Measurements from ENCODE around the gene STOML2.

STOML2 gene

DNA sequence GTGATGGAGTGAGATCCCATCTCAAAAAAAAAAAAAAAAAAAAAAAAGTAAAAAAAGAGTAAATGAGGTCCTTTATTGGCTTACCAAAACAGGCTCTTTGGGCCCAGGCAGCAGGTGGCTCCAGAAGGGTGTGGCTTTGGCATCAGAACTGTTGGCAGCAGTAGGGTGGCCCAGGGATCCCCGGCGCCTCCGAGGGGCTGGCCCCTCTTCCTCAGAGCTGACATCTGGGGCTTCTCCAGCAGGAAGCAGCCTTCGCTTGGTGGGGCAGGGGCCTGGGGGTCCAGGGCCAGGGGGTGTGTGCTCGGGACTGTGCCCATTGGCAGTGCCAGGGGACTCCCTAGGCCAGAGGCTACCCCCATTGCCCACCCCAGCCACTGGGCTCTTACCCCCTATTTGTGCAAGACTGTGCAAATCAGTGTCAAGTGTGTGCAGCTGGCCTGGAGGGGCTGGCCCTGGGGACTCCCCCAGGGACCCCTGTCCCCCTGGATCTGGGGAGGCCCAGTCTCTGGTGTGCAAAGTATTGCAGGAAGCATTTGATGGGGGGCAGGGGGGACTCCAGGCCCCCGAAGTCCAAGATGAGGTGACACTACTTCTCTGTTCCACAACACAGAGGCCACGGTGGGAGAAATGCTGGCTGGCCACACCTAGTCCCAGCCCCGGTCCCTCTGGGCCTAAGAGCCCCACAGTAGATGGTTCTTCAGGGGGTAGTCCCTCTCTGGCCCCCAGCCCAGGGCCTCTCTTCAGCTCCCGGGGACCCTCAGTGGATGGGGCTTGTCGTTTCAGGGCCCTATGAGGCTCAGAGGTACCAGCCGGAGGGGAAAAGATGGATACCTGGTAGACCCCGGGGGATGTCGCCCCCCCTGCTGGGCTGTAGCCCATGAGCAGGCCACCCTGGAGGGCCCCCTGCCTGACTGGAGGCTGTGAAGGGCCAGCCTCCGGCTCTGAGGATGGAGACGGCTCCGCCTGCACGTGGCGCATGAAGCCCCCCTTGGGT lies 4.7 kb upstream of the STOML2 start:
- no peak for DNase-seq

DNA sequence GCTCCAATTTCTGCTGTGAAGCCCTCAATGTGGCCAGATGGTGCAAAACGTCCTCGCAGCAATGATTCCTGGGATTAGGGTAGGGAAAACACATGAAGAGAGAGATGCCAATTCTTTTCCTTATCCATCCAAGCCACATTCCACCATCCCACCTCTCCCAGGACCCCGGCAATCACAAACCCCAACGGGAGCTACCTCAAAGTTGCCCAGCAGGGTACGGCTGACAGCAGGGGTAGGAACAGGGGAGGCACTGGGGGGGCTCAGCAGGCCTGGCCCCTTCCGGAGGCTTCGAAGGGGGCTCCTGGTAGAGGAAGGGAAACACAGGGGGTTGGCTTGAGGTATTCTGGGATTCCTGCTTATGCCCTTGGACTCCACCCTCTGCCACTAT lies 3.4 kb upstream of the STOML2 start:
- DNase-seq, result no peak

DNA sequence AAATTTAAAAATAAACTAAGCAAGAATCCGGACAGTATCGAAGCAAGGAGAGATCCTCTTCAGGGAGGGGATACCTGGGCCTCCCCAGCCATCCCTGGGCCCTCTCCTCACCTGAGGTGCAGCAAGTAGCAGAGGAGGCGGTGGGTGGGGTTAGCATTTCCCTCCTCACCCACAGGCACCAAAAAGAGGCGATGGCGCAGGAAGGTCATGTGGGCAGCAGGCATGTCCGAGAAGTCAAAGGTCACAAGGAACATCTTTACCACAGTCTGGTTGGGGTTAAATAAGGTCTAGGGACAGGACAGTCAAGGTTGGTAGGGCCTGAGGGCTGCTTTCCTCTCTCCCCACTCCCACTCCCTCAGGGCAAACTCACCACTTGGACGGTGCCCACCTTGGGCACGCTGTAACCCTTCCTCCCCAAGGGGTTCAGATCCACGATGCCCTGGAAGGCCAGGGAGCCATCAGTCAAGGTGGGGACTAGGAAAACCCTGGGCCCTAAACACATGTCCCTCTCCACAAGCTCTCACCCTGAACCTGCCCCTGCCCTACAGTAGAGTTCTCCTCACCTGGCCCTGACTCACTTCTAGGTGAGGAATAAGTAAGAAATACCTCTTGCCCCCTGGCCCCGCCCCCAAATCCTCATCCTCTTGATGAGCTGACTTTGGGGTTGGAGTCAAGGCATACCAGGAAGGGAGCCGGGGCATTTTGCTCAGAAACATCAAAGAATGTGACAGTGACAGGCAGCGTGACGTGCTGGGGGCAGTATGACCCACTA lies 2.8 kb upstream of the STOML2 start:
- DNase-seq, result no peak

DNA sequence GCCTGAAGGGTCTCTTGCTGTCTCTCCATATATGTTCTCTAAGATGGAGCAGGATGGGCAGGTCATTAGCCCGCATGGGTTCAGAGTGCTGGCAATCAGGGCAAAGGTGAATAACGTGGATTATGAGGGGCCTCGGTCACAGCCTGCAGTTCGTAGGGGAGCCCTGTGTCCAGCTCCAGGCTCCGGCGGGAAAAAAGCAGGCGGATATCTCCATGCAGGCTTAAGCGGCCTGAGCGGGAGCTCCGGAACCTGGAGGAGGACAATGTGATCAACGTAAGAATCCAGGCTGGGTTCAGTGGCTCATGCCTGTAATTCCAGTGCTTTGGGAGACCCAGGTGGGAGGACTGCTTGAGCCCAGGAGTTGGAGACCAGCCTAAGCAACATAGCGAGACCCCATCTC lies 2.2 kb upstream of the STOML2 start:
- no peak for DNase-seq

DNA sequence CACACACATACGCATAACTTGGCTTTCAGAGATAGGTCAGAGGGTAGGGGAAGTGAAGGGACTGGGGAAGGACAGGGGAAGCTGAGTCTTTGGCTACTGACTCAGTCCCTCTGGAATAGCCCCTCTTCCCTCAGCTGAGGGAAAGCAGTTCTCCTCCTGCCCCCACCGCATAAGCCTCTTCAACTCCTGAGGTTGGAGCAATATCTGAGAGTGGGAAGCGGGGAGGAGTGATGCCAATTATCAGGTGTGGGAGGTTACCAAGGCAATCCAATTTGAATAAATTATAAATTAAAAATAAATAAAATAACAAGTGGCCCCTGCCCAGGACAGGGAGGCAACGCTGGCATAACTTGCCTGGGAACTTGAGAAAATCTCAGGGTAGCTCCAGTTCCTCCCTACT lies 1.7 kb upstream of the STOML2 start:
- no peak for DNase-seq

DNA sequence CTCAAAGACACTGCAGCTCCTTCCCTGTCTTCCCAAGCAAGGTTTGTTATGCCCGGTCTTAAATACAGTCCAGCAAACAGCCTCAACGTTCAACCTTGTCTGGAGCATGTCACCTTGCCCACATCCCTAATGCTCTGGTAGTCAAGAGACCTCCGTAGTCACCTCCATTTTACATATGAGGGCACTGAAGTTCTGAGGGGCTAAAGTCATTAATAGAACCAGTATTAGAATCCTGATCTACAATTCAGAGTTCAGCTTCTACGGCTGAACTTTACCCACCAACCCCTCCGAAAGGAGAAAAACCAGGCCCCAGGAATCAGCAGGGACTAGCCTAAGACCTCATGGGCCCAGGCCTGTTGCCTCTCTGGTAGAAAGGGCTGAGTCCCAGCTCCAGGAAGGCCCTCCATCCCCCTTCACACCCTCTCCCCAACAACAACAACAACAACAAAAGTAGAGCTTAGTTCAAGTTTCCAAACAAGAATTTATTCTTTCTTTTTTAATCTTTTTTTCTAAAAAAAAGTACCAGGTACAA lies 795 bp upstream of the STOML2 start:
- no peak for DNase-seq

DNA sequence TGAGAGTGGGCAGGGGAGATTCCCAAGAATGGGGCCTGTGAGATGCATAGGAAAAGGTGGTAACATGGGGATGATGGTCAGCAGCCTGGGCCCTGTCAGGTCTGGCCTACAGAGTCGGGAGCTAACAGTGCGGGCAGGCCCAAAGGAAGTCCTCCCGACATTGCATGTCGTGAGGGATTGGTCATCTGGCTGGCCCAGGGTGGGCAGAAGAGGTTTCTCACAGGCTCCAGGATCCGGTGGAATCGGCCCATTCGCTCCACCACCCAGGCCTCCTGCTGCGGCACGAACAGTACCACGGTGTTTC lies 514 bp downstream of the STOML2 start:
- DNase-seq, result no peak

DNA sequence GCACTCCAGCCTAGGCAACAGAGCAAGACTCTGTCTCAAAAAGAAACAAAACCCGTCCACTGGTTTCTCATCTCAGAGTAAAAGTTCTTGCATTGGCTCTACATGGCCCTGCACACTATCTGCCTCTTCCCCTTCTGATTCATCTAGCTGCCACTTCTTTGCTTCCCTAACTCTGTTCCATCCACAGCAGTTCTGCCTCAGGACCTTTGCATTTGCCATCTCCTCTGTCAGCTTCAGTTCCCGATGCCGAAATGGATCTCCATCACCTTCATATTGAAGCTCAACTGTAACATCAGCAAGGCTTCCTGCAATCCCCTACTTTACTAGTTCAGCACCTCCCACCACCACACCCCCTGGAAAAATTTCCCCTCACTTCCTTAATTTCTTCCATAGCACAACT lies 5.4 kb downstream of the STOML2 start:
- DNase-seq, result no peak

DNA sequence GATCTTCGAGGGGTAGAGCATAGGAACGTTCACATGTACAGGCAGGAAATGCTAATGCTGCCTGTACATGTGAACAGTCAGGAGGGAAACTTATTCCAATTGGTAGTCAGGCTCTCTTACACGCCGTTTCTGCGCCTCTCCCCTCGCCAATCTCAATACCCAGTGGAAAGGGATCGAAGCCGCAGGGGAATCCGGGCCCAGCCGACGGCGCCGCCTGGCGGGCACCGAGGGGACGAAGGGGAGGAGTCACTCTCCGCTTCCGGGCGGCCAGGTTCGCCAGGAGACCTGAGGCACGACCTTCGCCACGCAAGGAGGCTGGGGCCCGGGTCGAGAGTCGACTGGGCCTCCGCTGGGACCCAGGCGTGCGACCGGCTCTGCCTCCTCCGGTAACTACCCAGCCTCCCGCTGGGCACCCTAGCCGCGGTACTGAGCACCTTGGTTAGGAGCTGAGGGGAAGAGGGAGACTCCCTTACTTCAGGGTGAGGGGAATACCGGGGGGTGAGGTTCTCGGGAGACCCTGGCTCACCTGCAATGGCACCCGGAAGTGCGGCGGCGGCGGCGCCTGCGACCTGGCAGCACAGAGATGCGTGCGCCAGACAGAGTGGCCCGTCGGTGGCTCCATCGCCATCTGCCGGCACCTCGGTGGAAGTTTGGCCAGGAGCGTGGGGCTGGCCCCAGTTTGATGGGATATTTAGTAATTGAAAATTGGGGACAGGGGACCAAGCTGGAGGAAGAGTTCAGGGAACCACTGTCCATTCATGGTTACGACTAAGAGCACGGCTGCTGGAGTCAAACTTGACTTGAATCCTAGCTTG lies 6.7 kb downstream of the STOML2 start, which contains the start of gene PIGO:
PIGO (minus strand) TSS at position 557 of the 815 bp plus-strand sequence. CDS start 1,026 bp downstream, outside the sequence.
- DNase-seq, result peak; percentile 83

DNA sequence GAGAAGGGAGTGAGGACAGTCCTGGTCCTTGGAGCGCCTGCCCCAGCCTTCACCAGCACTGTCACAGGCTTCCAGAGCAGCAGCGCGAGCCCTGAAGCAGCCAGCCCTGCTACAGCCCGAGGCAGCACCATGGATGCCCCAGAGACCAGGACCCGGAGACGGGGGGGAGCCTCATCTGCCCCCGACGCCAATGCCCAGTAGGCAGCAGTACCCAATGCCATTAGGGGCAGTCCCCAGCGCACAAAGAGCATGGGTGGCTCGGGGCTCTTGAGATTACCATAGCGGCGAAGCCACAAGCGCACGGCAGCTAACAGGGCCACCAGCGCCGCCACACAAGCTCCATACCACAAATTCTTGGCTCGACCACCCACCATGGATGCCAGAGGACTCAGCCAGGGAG lies 11.4 kb downstream of the STOML2 start:
- no peak for DNase-seq

DNA sequence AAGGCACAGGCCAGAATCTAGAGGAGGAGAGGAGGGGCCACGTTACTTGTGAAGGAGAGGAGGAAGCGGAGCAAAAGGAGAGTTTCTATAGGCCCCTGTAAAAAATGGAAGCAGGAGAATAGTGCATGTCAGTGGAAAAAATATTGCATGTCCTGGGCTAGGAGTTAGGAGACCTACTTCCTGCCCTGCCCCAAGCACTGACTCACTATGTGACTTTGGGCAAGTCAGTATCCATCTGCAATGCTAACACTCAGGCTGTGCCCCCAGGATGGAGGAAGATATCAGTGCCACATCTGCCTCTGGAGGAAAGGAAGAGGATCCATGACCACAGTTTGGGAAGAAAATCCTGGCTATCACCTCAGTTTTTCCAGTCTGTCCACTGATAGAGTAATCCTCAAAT lies 13.5 kb downstream of the STOML2 start:
- DNase-seq, result no peak

DNA sequence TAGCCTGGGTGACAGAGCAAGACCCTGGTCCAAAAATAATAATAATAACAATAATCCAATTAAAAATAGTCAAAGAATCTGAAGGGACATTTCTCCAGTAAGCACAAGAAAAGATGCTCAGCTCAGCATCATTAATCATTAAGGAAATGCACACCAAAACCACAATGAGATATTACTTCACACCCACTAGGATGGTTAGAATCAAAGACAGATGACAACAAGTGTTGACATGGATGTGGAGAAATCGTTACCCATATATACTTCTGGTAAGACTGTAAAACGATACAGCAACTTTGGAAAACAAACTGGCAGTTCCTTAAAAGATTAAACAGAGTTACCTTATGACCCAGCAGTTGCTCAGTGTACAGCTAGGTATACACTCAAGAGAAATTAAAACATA lies 17.9 kb downstream of the STOML2 start:
- DNase-seq, result no peak

DNA sequence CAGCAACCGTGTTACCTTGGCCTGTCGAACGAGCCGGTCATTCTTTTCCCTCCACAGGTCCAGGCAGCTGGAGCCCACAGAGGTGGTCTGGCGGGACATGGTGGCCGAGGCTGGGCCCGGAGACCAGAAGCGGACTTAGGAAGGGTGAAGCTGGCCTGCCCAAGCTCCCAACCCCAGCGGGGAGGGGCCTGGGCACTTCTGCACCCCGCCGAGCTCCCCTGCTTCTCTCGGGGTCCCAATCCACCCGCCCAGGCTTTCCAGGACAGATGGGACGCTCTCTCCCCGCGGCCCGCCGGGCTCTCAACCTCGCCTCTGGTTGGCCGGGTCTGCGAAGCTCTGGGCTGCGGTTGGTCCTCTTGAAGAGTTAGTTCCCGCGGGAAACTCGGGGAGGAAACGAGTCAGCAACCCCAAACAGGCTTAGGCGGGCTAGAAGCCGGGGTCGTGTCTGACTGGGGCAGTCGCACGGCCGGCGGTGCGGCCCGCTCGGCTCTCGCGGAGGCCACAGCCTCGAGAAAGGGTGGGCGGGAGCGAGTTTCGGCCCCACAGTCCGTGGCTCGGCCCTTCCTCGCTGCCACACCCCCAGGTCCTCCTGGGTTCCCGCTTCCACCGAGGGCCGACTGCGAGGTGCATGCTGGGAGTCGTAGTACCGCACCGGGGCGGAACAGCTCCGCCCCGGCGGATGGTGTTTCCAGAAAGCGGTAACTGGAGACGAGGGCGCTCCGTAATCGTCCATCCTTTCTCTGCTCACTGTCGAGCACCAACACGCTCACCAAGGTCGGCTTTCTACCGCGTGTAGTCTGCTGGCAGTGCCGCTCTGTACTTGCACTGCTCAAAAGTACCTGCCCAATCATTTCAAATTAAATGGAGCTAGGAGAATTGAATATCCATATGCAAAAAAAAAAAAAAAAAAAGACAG lies 23.2 kb downstream of the STOML2 start, which contains the start of gene FANCG:
FANCG (minus strand) TSS at position 517 of the 916 bp plus-strand sequence; CDS start at position 99, 418 bp downstream.
- DNase-seq, result peak; percentile 74

DNA sequence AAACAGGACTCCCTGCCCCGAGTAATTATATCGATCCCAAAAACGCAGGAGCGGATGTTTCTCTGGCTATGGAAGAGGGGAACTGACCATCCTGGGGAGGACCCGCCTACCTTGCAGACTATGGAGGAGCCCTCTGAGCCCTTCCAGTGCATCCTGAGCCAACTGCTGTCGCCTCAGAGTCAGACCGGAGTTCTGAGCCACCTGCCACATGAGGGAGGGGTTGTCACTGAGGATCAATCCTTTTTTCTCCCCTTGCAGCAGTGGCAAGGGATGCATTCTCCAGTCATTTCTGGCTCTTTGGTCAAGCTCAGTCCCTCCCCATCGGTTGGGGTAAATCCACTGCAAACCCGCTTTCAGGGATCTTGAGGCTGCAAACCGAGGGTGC lies 23.9 kb downstream of the STOML2 start:
- DNase-seq, result no peak

DNA sequence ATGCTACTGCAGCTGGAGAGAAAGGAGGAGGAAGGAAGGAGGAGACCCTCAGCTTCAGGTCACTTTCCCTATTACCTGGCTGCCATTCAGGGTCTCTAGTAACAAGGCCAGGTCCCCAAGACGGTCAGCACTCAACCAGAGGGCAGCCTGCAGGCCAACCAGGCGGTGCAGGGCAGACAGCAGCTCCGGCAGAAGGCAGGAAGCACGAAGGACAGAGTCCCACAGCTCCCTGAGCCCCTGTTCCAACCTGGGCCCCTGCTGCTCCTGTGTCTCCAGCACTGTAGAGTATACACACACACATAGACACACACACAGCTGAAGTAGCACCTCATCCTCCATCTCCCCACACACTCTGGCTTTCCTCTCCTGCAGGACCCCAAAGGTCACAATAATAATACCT lies 24.9 kb downstream of the STOML2 start:
- no peak for DNase-seq

DNA sequence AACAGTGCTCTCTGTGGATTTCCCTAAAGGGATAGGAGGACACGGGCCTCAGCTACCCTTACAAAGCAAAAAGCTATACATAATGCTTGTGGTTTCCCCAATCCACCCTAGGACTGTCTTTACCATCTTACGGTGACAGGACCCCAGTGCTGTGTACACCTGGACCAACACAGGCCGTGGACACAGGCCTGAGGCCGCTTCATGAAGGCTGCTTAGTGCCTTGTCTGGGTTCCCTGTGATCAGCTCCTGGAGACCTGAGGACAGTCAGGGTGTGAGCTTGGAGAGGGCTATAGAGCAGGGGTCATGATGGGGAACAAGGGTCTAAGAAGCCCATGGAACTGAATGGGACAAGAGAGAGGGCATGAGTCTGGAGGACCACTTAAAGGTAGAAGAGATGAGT lies 26.1 kb downstream of the STOML2 start:
- DNase-seq, result no peak

DNA sequence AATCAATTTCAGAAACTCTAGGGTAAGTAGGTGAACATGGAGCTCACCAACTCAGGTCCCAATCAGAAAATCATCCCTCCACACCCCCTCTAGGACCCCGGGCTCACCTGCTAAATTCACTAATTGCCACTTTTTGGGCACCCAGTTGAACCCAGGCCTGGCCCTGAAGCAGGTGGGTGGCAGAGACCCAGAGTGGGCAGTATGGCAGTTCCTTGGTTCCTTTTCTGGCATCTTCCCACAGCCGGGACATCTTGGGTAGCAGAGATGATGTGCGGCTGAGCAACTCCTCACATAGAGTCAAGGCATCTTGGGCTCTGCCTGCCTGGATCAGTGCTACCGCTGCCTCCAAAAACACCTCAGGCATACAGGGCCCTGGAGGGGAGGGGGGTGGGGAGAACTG lies 27.6 kb downstream of the STOML2 start:
- DNase-seq, result no peak

DNA sequence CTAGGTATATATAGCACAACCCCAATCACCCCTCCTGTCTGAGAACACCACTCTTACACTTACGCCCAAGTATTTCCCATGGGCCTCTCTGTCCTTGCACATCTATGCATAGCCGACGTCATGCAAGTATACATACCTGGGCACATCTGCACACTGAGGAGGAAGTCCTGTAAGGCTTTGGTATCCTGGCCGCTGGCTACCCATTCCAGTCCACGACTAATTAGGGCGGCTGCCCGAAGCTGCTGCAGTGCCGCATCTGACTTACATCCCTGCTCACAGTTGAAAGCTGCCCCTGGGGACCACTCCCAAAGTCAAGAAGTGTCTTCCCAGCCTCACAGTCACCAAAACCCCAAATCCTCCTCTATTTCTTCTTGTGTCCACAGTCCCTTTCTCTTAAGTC lies 28.1 kb downstream of the STOML2 start:
- DNase-seq, result no peak

DNA sequence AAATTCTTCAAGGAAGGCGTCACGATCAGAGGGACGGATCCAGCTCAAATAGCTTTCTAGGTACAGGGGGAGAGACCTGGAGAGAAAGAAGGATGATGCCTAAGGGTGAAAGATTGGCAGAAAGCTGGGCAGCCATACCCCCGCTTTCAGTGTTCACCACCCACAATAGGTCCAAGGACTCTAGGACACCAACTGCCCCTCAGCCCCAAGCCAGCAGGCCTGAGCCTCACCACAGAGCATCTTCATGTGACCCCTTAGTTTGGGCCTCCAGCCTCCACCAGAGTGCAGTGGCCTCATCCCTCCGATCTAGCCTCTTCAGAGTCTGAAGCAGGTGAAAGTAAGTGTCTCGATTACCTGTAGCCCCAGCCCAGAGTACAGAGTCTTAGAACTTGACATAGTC lies 28.8 kb downstream of the STOML2 start:
- no peak for DNase-seq

DNA sequence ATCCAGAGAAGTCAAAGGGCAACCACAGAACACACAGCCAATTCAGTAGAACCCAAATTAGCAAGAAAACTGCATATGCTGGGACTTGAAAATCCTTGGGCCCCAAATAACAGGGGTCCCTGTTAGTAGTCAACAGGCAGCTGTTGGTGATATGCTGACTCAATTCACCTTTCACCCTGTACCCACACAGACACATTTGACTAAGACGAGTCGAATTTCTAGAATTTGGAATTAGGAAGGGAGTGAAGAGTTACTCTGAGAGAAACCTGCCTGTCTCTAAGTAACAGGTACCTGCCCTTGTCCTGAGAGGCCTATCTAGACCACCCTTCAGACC lies 29.7 kb downstream of the STOML2 start:
- no peak for DNase-seq

DNA sequence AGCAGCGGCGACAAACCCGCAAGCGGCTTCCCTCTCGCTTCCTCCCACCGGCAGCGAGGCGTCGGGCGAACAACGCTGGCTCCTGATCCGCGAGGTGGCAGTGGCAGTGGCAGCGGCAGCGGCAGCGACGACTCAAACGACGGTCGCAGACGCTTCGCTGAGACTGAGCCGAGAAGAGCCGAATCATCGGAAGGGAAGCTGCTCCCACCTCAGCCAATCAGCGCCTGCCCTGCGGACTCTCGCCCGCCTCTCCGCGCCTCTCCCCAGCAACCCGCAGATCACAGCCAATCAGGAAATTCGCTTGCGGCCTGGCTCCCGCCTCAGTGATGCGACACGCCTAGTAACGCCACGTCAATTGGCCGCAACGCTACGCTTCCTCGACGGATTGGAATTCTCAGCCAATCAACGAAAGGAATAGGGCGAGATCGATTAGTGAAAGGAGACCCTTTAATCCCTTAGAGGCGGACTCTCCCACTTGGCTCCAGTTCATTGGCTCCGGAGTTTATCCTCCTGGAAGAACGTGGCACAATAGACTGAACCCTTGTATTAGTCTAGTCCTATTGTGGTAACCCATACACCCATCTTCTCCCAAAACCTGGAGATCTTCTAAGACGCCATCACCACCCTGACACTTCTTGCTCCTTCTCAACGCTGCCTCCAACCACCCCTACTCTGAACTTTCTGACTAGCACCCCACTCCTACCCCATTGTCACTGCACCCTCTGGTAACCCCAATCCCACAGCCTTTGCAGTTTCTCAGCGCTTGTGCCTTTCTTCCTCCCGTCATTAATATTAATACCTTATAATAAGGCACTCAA lies 30.3 kb downstream of the STOML2 start, which contains the start of gene VCP:
VCP (minus strand) TSS at position 165 of the 818 bp plus-strand sequence. CDS start 272 bp downstream, outside the sequence.
- DNase-seq, result peak; percentile 96

All from activated effector memory CD4-positive, alpha-beta T cell treated with Interleukin-2 at 50 U/mL for 16 hours (primary cell).